Measurements from ENCODE around the gene FABP3.

Gene FABP3

DNA sequence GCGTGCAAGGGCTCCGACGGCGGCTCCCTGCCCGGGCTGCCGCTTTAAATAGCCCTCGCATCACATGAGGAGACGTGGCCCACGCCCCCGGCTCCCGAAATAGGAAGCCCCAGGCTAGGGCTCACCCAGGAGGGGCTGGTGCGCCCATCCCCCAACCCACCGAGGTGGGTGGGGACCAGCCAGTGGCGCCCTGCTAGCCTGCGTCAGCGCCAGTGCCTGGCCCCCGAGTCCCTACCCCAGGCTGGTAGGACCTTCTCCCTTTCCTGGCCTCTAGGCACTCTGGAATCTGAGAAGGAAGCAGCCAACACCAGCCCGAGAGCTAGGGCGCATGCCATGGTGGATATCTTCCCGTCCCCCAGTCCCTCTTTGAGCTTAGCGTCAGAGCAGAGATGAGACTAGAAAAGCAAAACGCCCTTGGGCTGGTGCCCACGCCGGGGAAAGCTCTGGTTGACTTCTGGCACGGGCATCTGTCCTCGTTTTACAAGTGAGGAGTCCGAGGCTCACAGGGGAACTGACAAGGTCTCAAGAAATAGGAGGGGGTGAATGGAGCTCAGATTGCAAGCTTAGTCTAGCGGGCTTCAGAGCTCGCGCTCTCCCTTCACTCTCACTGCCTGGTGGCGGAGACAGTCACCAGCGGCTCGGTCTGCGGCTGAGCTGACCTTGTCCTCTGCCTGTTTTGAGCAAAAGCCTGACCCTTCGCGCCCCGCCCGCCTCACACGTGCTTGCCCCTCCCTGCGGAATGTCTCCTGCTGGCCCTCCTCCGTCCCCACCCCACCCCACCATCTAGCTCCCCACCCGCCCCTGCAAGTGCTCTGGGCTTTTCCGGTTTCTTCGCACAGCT lies at the start of gene FABP3:
Gene FABP3 (minus strand): TSS at position 21 of the 841 bp plus-strand sequence. CDS start 62 bp downstream, outside the sequence.
- DNase-seq: no peak

DNA sequence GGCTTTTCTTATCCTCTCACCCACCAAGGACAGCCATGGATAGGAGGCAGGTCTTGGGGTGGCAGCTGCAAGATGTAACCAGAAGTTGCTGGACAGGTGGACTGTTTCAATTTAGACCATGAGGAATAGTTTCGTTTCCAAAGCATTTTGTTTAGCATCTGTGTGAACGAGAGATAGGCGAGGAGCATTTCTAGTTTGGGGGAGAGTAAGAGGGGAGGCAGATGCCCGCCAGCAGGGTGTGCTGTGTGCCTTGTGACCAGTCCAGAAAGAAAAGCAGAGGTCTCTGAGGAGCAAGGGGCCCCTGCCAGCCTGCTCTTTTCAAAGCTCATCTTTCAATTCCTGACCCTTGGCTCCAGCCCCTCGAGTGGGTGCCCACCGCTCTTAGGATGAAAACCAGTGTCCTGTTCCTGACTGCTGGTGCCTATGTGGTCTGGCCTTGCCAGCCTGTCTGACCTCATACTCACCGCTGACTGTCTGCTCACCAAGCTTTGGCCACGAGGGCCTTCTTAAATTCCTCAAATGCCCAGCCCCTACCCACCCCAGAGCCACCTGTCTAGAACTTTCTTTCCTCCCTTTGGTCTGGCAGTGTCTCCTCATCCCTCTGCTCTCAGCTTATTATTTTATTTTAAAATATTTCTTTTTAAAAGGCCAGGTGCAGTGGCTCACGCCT lies 48.6 kb upstream of the FABP3 start:
- no peak for DNase-seq

DNA sequence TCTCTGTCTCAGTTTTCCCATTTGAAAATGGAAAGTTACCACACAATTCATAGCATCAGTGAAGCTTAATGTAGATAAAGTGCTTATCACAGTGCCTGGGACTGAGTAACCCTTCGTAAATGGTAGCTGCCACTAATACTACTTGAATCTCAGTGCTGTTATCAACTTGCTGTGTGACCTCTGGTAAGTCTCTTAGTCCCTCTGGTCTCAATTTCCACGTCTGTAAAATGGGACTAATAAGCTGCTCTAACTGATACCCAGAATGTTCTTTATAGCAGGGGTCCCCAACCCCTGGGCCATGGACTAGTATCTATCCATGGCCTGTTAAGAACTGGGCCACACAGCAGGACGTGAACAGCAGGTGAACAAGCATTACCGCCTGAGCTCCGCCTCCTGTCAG lies 47.8 kb upstream of the FABP3 start:
- DNase-seq: no peak

GRCh38 chr1:31418626-31419323 lies 45.9 kb upstream of the FABP3 start:
- no peak for DNase-seq

DNA sequence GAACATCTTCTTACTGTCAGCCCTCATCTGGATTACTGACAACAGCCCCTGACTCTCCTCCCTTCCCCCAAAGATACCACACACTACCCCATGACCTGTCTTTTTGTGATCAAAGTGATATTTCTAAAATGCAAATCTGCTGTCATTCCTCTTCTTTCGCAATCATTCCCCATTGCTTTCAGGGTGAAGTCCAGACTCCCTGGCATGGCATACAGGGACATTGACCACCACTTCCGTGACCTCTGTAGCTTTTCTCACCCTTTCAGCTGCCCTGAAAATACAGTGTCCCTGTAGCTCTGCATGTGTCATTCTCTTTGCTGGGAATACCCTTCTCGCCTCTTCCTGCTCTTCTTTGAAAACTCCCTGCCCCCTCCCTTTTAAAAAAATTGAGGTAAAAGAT lies 44.3 kb upstream of the FABP3 start:
- DNase-seq: no peak

GRCh38 chr1:31416101-31416736 lies 43.3 kb upstream of the FABP3 start:
- no peak for DNase-seq

DNA sequence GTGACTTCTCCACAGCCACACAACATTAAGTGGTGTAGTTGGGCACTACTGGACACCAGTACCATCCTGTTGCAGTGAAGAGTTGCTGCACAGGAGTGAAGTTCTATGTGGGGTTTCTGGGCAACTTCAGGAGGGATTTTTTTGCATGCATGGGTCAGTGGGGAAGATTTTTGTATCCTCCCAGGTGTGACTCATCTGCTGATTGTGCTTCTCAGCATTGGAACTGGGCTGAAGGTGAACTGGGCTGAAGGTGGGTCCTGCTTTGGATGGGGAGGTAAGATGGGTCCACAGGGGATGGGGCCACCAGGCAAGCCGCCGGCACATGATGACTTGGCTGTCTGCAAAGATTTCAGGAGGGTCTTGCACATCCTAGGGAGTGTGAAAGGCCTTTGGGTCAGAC lies 42.8 kb upstream of the FABP3 start:
- no peak for DNase-seq

- DNase-seq: no peak
These were observed 42.1 kb upstream of the FABP3 start for GRCh38 chr1:31414980-31415370.

DNA sequence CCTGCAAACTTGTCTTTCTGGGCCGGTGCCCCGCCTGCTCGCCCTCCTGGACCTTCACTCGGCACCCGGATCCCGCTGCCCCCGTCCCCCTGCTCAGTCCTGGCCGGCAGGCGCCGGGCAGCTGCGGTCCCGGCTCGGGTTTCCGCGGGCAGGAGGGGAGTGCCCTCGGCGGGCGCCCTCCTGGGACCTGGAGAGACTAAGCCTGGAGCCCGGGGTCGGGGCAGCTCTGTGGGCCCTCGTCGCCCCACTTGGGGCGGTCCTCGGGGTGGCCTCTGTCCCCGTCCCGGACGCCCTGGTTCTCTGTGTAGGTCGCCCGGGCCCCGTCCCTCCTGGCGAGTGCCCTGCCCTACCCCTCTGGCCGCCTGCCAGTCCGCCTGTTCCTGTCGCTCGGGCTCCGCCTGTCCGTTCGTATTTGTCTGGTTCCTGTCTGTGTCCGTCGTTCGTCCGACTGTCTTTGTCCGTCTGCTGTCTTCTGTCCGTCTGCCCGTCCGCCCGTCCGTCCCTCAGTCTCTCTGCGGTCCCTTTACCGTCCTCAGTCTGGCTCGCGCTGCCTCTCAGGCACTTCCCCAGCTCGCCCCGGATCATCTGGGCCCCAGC lies 40.6 kb upstream of the FABP3 start:
- no peak for DNase-seq

GRCh38 chr1:31412732-31413404 lies 40.0 kb upstream of the FABP3 start, which contains the start of gene SERINC2:
SERINC2 (plus strand) TSS chr1:31413213; CDS start chr1:31413266, 53 bp downstream.
- DNase-seq: no peak

GRCh38 chr1:31412205-31412604 lies 39.3 kb upstream of the FABP3 start:
- DNase-seq: no peak

- no peak for DNase-seq
These were observed 38.0 kb upstream of the FABP3 start for GRCh38 chr1:31410871-31411270.

DNA sequence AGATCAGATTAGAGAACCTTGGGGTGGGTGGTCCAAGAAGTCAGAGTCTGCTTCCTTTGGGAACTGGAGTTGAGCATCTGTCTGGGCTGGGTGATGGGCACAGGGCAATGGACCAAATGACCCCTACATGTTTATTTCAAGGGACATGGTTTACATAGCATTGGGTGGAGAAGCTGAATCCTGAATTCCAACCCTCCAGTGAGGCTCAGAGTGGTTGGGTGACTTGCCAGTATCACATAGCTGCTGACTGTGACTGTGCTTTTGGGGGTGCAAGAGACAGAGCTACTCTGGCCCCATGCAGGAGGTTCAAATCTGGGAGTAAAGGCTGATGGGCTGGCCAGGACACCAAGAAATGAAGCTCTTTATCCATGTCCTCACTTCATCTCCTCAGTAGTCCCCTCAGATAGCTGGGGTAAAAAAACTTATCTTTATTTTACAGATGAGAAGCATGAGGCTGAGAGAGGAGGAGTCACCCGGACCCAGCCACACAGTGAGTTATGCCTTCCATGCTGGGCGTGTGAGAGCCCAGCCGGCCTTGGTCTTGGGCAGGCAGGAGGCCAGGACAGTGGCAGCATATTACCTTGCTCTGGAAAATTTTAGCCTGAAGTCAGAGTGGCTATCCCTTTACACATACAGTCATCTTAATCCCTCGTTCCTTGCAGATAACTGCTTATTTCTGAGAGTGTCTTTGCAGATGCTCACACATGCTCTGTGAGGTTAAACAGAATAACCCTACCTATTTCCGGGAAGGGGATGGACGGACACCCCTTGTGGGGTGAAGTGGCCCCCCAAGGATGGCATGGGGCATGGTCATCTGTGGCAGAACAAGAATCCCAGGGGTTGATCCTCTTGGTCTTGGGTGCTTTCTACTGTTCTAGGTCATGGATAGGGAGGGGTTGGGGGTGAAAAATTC lies 37.3 kb upstream of the FABP3 start:
- no peak for DNase-seq

- no peak for DNase-seq
These were observed 36.0 kb upstream of the FABP3 start for GRCh38 chr1:31408788-31409318.

- no peak for DNase-seq
These were observed 34.3 kb upstream of the FABP3 start for GRCh38 chr1:31407029-31407626.

- no peak for DNase-seq
These were observed 32.8 kb upstream of the FABP3 start for GRCh38 chr1:31405578-31406245.

DNA sequence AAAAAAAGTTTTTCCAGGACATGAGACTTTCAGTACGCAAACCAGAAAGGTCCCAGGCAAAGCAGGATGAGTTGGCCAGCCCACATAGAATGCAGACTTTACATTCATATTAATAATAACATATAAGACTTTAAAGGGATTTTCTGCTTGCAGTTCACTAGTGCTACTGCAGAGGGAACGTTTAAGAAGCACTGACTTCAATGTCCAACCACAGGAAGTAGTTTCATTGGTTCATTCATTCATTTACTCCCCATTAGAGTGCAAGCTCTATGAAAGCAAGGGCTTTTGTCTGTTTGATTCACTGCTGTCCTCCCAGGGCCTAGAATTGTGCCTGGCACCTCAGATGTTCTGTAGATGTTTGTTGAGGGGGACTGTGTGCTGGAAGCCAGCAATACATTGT lies 28.4 kb upstream of the FABP3 start:
- no peak for DNase-seq

DNA sequence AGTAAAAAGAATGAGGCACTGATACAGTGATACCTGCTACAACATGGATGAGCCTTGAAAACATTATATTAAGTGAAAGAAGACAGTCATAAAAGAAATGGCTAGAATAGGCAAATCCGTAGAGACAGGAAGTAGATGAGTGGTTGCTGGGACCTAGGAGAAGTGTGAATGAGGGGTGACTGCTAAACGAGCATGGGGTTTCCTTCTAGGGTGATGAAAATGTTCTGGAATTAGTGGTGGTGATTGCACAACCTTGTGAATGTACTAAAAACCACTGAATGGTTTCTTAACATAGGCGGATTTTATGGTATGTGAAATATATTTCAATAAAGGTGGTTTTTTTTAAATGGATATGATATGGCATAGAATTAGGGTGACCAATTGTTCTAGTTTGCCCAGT lies 27.5 kb upstream of the FABP3 start:
- DNase-seq: no peak

DNA sequence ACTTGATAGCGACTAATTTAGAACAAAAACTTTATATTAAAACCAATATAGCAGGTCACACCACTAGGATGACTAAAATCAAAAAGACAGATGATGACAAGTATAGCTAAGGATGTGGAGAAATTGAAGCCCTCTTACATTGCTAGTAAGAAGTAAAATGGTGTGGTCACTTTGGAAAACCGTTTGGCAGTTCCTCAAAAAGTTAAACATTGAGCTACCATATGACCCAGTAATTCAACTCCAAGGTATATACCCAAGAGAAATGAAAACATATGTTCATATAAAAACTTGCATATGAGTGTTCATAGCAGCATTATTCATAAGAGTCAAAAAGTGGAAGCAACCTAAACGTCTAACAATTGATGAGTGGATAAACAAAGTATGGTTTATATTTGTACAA lies 27.1 kb upstream of the FABP3 start:
- no peak for DNase-seq

DNA sequence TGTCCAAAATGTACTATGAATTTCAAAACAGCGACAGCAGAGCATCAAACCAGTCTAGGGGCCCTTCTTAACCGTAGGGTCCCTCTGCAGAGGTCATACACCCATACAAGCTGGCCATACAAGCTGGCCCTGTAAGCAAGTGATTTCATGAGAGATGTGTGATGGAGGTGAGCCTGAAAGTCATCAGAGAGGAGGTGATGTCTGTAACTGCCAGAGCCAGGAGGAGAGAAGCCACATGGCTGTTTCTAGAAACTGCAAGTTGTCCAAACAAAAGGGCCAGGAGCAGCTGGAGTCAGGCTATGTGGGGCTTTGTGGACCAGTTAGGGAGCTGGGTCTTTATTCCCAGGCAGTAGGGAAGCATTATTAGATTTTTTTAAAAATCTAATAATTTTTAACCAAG lies 25.4 kb upstream of the FABP3 start:
- no peak for DNase-seq

All from NCI-H1694 (cell line).